ENCODE measurements around the gene PLXNB3. TPM values are rescaled to one million over a fixed set of nuclear protein-coding genes. Genes with fewer than 3 reads are reported as not detected.

Gene PLXNB3
- total RNA-seq, 1 experiment from 2014 or later: not detected

DNA sequence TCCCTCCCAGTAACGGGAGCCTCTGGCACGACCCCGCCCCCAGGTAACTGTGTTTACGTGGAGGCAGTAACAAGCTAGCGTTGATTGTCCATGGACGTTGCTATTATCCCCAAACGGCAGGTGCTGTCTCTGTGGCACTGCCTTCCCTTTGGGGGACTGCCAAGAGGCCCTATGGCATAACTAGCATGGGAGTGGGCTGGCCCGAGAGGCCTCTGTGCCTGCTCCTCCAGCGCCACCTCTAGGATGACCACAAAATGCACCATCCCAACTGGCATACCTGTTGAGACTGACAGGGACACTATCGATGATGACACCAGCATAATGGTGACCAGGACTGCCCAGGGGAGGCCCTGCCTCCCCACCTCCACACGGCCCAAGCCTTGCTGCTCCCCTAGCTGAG lies 18.3 kb downstream of the PLXNB3 start:
- Histone ChIP-seq H3K79me2 (ENCODE audit: low read length) (no peaks in the 10 kb centered on the region), H2AFZ (ENCODE audit: low read length) (no peak overlapping the region), H3K27ac (ENCODE audit: low read length) (no peak overlapping the region), H4K20me1 (ENCODE audit: insufficient read depth, low read depth, low read length) (no peaks in the 10 kb centered on the region), H3K4me2 (ENCODE audit: low read depth, low read length, poor library complexity, severe bottlenecking) (no peak overlapping the region), H3K4me1 (ENCODE audit: low read length) (no peaks in the 10 kb centered on the region), H3K9ac (ENCODE audit: low read length) (no peak overlapping the region), H3K36me3 (ENCODE audit: insufficient read depth, low read length) (no peaks in the 10 kb centered on the region), H3K4me3 (ENCODE audit: low read length) (no peak overlapping the region), H3K9me2 (replicated peaks; ENCODE audit: insufficient read depth, low read length) (no peaks in the 10 kb centered on the region), H3K9me3 (ENCODE audit: low read length) (no peaks in the 10 kb centered on the region), H3K27me3 (ENCODE audit: low read length) (no peaks in the 10 kb centered on the region)
- DNase-seq: peak; percentile 59

DNA sequence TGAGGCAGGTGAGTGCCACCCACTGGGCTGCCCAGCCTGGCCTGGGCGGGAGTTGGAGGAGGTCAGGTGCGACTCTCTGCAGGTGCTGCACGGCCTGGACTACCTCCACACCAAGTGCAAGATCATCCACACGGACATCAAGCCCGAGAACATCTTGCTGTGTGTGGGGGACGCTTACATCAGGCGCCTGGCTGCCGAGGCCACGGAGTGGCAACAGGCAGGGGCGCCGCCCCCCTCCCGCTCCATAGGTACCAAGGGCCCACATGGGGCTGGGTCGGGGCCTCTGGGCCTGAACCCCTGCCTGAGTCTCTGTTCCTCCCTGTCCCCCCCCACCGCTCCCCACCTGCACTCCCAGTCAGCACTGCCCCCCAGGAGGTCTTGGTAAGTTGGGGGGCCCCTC lies 18.8 kb downstream of the PLXNB3 start:
- Histone ChIP-seq H3K4me3 (ENCODE audit: low read length) (no peak overlapping the region), H3K79me2 (ENCODE audit: low read length) (no peaks in the 10 kb centered on the region), H3K27ac (ENCODE audit: low read length) (no peak overlapping the region), H4K20me1 (ENCODE audit: insufficient read depth, low read depth, low read length) (no peaks in the 10 kb centered on the region), H3K9me2 (replicated peaks; ENCODE audit: insufficient read depth, low read length) (no peaks in the 10 kb centered on the region), H2AFZ (ENCODE audit: low read length) (no peak overlapping the region), H3K9ac (ENCODE audit: low read length) (no peak overlapping the region), H3K4me2 (ENCODE audit: low read depth, low read length, poor library complexity, severe bottlenecking) (no peak overlapping the region), H3K36me3 (ENCODE audit: insufficient read depth, low read length) (no peaks in the 10 kb centered on the region), H3K4me1 (ENCODE audit: low read length) (no peaks in the 10 kb centered on the region), H3K27me3 (ENCODE audit: low read length) (no peaks in the 10 kb centered on the region), H3K9me3 (ENCODE audit: low read length) (no peaks in the 10 kb centered on the region)
- DNase-seq: no peak

DNA sequence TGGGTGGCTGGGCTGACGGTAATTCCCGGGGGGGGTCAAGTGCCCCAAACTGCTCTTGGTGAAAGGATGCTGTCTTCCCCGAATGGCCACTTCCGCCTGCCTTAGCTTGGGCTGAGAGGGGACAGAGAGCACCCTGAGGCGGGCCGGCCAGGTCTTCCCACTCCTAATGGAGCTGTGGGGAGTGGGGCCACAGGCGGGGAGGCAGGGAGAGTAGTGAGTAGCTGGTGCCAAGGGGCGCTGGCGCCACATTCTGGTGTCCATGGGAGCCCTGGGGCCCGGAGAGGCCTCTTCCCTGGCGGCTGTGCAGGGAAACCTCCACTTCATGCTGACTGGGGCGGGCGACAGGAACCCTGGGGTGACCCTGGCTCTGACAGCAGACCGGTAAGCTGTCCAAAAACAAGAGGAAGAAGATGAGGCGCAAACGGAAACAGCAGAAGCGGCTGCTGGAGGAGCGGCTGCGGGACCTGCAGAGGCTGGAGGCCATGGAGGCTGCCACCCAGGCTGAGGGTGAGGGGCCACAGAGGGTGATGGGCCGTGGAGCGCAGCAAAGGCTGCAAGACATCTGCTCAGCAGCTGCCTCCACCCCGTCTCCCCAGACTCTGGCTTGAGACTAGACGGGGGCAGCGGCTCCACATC lies 19.4 kb downstream of the PLXNB3 start:
- Histone ChIP-seq H3K9ac (ENCODE audit: low read length) (no peak overlapping the region), H3K4me1 (ENCODE audit: low read length) (no peaks in the 10 kb centered on the region), H4K20me1 (ENCODE audit: insufficient read depth, low read depth, low read length) (no peaks in the 10 kb centered on the region), H3K9me3 (ENCODE audit: low read length) (no peaks in the 10 kb centered on the region), H3K79me2 (ENCODE audit: low read length) (no peaks in the 10 kb centered on the region), H3K27me3 (ENCODE audit: low read length) (no peaks in the 10 kb centered on the region), H3K36me3 (ENCODE audit: insufficient read depth, low read length) (no peaks in the 10 kb centered on the region), H2AFZ (ENCODE audit: low read length) (no peak overlapping the region), H3K4me2 (ENCODE audit: low read depth, low read length, poor library complexity, severe bottlenecking) (no peak overlapping the region), H3K9me2 (replicated peaks; ENCODE audit: insufficient read depth, low read length) (no peaks in the 10 kb centered on the region), H3K27ac (ENCODE audit: low read length) (no peak overlapping the region), H3K4me3 (ENCODE audit: low read length) (no peak overlapping the region)
- DNase-seq: no peak

DNA sequence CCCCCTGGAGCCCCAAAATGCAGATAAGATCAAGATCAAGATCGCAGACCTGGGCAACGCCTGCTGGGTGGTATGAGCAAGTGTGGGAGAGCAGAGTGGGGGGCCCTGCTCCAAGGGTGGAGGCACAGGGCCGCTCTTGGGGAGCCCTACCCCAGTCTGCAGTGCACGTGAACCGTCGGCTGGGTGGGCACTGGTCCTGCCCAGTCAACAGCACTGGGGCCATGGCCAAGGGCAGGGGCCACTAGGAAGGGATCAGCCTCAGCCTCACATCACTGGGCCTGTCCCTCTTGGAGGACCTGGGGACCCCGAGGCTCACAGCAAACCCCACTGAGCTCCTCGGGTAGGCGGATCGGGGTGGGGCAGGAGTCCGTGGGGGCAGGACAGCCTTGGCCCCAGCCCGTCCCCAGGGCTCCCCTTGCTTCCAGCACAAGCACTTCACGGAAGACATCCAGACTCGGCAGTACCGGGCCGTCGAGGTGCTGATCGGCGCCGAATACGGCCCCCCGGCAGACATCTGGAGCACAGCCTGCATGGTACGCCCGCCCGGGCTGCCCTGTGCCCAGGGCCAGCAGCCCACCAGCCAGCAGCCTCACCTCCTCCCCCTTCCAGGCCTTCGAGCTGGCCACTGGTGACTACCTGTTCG lies 20.4 kb downstream of the PLXNB3 start:
- no peaks in the 10 kb centered on the region for H3K9me3 ChIP-seq (ENCODE audit: low read length)
- no peaks in the 10 kb centered on the region for H3K79me2 ChIP-seq (ENCODE audit: low read length)
- no peak overlapping the region for H3K4me3 ChIP-seq (ENCODE audit: low read length)

DNA sequence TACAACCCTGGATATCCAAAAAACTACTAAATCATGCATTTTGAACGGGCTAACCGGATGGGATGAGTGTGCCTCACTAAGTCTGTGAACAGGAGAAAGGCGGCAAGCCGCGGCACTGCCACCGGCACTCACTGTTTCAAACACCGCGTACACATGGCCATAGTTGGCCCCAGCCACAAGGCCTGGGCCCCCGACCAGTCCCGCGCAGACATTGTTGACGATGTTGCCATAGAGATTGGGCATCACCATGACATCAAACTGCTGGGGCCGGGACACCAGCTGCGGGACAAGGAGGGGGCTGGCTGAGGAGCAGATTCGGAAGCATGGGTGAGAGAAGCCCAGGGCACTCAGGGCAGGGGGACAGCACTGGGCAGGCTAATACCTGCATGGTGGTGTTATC lies 22.6 kb downstream of the PLXNB3 start:
- H3K27ac ChIP-seq (ENCODE audit: low read length): no peak overlapping the region
- H3K9me2 ChIP-seq (replicated peaks; ENCODE audit: insufficient read depth, low read length): no peaks in the 10 kb centered on the region
- H4K20me1 ChIP-seq (ENCODE audit: insufficient read depth, low read depth, low read length): 0 out of 2 replicates have a peak, but pooled peaks cover 4% of the 10 kb centered on the region
- no peaks in the 10 kb centered on the region for H3K4me1 ChIP-seq (ENCODE audit: low read length)
- peaks cover 2% of the 10 kb centered on the region; the same call in 1 of the 2 replicates for H3K79me2 ChIP-seq (ENCODE audit: low read length)
- no peak for DNase-seq
- H3K27me3 ChIP-seq (ENCODE audit: low read length): no peaks in the 10 kb centered on the region
- H3K4me3 ChIP-seq (ENCODE audit: low read length): no peak overlapping the region
- H3K9ac ChIP-seq (ENCODE audit: low read length): no peak overlapping the region
- H2AFZ ChIP-seq (ENCODE audit: low read length): no peak overlapping the region
- no peaks in the 10 kb centered on the region for H3K36me3 ChIP-seq (ENCODE audit: insufficient read depth, low read length)
- H3K9me3 ChIP-seq (ENCODE audit: low read length): no peaks in the 10 kb centered on the region
- H3K4me2 ChIP-seq (ENCODE audit: low read depth, low read length, poor library complexity, severe bottlenecking): no peak overlapping the region

More for the DNA sequence above, 20.4 kb downstream of the PLXNB3 start:
- no peaks in the 10 kb centered on the region for H3K4me1 ChIP-seq (ENCODE audit: low read length)
- no peak overlapping the region for H2AFZ ChIP-seq (ENCODE audit: low read length)
- no peaks in the 10 kb centered on the region for H4K20me1 ChIP-seq (ENCODE audit: insufficient read depth, low read depth, low read length)
- no peak overlapping the region for H3K9ac ChIP-seq (ENCODE audit: low read length)
- no peak overlapping the region for H3K27ac ChIP-seq (ENCODE audit: low read length)
- no peak overlapping the region for H3K4me2 ChIP-seq (ENCODE audit: low read depth, low read length, poor library complexity, severe bottlenecking)
- H3K36me3 ChIP-seq (ENCODE audit: insufficient read depth, low read length): no peaks in the 10 kb centered on the region
- no peaks in the 10 kb centered on the region for H3K9me2 ChIP-seq (replicated peaks; ENCODE audit: insufficient read depth, low read length)
- no peaks in the 10 kb centered on the region for H3K27me3 ChIP-seq (ENCODE audit: low read length)
- no peak for DNase-seq

DNA sequence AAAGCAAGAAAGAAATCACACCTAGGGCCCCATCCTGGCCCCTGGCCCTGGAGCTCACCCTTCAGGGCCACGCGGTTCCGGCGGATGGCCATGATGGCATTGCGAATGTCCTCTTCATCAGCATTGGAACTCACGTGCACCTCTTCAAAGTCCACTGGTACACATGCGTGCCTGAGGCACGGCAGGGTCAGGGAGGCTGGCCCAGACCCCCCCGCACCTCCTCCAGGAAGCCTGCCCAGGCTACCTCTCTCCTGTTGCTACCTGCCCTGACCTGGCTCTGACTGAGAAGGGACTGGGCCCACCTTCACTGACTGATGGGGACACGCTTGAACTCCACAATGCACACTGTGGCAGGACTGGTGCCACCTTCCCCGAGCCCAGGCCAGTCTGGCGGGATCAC lies 25.6 kb downstream of the PLXNB3 start:
- DNase-seq: no peak
- H3K9ac ChIP-seq (ENCODE audit: low read length): no peak overlapping the region
- peaks cover 7% of the 10 kb centered on the region for H3K4me1 ChIP-seq (ENCODE audit: low read length)
- H2AFZ ChIP-seq (ENCODE audit: low read length): no peak overlapping the region
- H3K4me3 ChIP-seq (ENCODE audit: low read length): no peak overlapping the region
- H3K36me3 ChIP-seq (ENCODE audit: insufficient read depth, low read length): no peaks in the 10 kb centered on the region
- H3K9me2 ChIP-seq (replicated peaks; ENCODE audit: insufficient read depth, low read length): no peaks in the 10 kb centered on the region
- H3K4me2 ChIP-seq (ENCODE audit: low read depth, low read length, poor library complexity, severe bottlenecking): no peak overlapping the region
- H3K27ac ChIP-seq (ENCODE audit: low read length): no peak overlapping the region
- H3K27me3 ChIP-seq (ENCODE audit: low read length): no peaks in the 10 kb centered on the region
- H3K9me3 ChIP-seq (ENCODE audit: low read length): no peaks in the 10 kb centered on the region
- peaks cover 25% of the 10 kb centered on the region for H3K79me2 ChIP-seq (ENCODE audit: low read length)
- 0 out of 2 replicates have a peak, but pooled peaks cover 4% of the 10 kb centered on the region for H4K20me1 ChIP-seq (ENCODE audit: insufficient read depth, low read depth, low read length)

DNA sequence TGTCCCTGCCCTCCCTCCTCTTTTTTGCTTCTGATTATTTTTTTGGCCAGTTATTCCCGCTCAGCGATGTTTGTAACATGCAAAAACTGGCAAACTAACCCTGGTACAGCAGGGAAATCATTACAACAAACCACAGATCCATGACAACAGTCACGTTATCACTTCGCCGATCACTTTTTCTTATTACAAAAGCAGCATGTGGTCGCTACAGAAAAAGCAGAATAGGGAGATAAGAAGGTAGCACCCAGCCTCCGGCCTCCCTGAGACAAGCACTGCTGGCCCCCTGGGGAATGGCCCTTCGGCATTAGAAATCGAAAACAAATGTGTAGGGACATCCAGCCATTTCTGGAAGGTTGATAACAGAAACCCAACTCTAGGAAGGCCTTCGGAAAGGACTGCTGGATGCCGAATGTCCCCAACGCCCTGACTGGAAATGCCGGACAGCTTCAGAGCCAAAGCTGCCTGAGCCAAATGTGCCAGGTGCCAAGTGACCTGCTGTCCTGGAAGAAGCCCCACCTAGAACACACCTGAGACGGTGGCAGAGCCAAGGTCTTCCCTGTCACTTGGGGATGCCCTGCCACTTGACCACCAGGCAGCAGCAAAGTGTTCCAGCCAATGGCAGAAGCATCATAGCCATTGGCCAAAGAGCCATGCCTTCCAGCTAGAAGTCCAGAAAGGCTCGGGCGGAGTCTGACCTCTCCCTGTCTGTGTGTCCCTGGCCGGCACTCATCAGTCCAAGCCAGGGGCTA lies 27.2 kb downstream of the PLXNB3 start:
- H3K4me2 ChIP-seq (ENCODE audit: low read depth, low read length, poor library complexity, severe bottlenecking): no peak overlapping the region
- no peaks in the 10 kb centered on the region for H3K9me3 ChIP-seq (ENCODE audit: low read length)
- H3K9ac ChIP-seq (ENCODE audit: low read length): no peak overlapping the region
- no peak overlapping the region for H3K27ac ChIP-seq (ENCODE audit: low read length)
- peaks cover 35% of the 10 kb centered on the region for H3K79me2 ChIP-seq (ENCODE audit: low read length)
- H3K27me3 ChIP-seq (ENCODE audit: low read length): no peaks in the 10 kb centered on the region
- no peak overlapping the region for H3K4me3 ChIP-seq (ENCODE audit: low read length)
- peaks cover 17% of the 10 kb centered on the region for H3K4me1 ChIP-seq (ENCODE audit: low read length)
- no peak for DNase-seq
- peaks cover 10% of the 10 kb centered on the region; the same call in 1 of the 2 replicates for H4K20me1 ChIP-seq (ENCODE audit: insufficient read depth, low read depth, low read length)
- H3K9me2 ChIP-seq (replicated peaks; ENCODE audit: insufficient read depth, low read length): no peaks in the 10 kb centered on the region
- H3K36me3 ChIP-seq (ENCODE audit: insufficient read depth, low read length): no peaks in the 10 kb centered on the region
- H2AFZ ChIP-seq (ENCODE audit: low read length): no peak overlapping the region

DNA sequence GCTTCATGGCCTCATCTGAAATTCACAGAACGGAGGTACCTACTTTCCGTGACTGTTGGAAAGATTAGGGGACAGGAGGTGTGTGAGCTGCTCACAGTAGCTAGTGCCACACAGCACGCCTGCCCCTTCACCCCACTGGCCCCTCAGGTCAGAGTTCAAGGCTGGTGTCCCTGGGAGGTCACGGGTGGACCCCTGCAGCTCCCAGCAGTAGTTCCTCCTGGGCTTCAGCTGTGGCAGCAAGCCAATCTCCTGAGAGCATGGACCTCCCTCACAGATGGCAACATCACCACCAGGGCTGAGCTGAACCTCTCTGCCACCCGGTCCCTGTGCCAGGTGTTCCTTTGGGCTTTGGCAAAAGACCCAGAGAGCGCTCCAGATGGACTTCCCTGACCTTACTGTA lies 28.3 kb downstream of the PLXNB3 start:
- H4K20me1 ChIP-seq (ENCODE audit: insufficient read depth, low read depth, low read length): peaks cover 10% of the 10 kb centered on the region; the same call in 1 of the 2 replicates
- H3K36me3 ChIP-seq (ENCODE audit: insufficient read depth, low read length): no peaks in the 10 kb centered on the region; the same call in 1 of the 2 replicates
- no peaks in the 10 kb centered on the region for H3K9me3 ChIP-seq (ENCODE audit: low read length)
- peak overlapping the region; percentile 80; the same call in 1 of the 2 replicates for H3K4me3 ChIP-seq (ENCODE audit: low read length)
- peaks cover 35% of the 10 kb centered on the region for H3K79me2 ChIP-seq (ENCODE audit: low read length)
- H3K27ac ChIP-seq (ENCODE audit: low read length): no peak overlapping the region
- no peak overlapping the region for H2AFZ ChIP-seq (ENCODE audit: low read length)
- H3K9ac ChIP-seq (ENCODE audit: low read length): peak overlapping the region; percentile 81
- no peaks in the 10 kb centered on the region for H3K9me2 ChIP-seq (replicated peaks; ENCODE audit: insufficient read depth, low read length)
- no peaks in the 10 kb centered on the region for H3K27me3 ChIP-seq (ENCODE audit: low read length)
- DNase-seq: no peak
- H3K4me2 ChIP-seq (ENCODE audit: low read depth, low read length, poor library complexity, severe bottlenecking): peak overlapping the region; percentile 74
- H3K4me1 ChIP-seq (ENCODE audit: low read length): peaks cover 17% of the 10 kb centered on the region

Data from Karpas-422 (cell line).